Fibroblast of lung (primary cell): ENCODE data around the gene LYZL6. TPM values are rescaled to one million over a fixed set of nuclear protein-coding genes. Genes with fewer than 3 reads are reported as not detected.

ENCODE experiments used
- DNase-seq, 2 donors: peaks; one replicate each; pipeline versions ENCODE4 v3.0.0 to v3.0.0-alpha.2; 2010; ENCODE audit warnings: low read depth in 2 of 2
- H2AFZ ChIP-seq: 2 replicates; pipeline ENCODE4 v1.5.1; 2012; ENCODE audit warnings: low read length, control low read depth, inconsistent platforms
- H3K27ac ChIP-seq: 2 replicates; pipeline ENCODE4 v1.5.1; 2011; ENCODE audit warnings: low read length, control low read depth; ENCODE audit not compliant: insufficient read depth
- H3K27me3 ChIP-seq: 2 replicates; pipeline ENCODE4 v1.5.1; 2011; ENCODE audit warnings: mild to moderate bottlenecking, low read length; ENCODE audit not compliant: control insufficient read depth, insufficient read depth
- H3K36me3 ChIP-seq: 2 replicates; pipeline ENCODE4 v1.5.1; 2011; ENCODE audit warnings: low read length; ENCODE audit not compliant: control insufficient read depth, insufficient read depth
- H3K4me1 ChIP-seq: 2 replicates; pipeline ENCODE4 v1.5.1; 2011; ENCODE audit warnings: low read length; ENCODE audit not compliant: control insufficient read depth, insufficient read depth; ENCODE audit errors: extremely low read depth
- H3K4me2 ChIP-seq: 2 replicates; pipeline ENCODE4 v1.5.1; 2011; ENCODE audit warnings: low read length, control low read depth; ENCODE audit not compliant: insufficient read depth; ENCODE audit errors: extremely low read depth
- H3K4me3 ChIP-seq, 4 experiments: fragments of 200-600 bp in 1 of 4; sonication (generic) in 1 of 4; replicated peaks in 1 of 4; 2 replicates each; pipeline ENCODE4 v1.5.1; 2011 to 2016; ENCODE audit warnings: low read length in 4 of 4, low read depth in 3 of 4, mild to moderate bottlenecking in 3 of 4, control low read depth in 2 of 4, inconsistent platforms in 1 of 4, mixed read lengths in 1 of 4; ENCODE audit not compliant: insufficient read depth in 1 of 4; ENCODE audit errors: control extremely low read depth in 1 of 4
- H3K79me2 ChIP-seq: 2 replicates; pipeline ENCODE4 v1.5.1; 2012; ENCODE audit warnings: mild to moderate bottlenecking, low read length, inconsistent platforms; ENCODE audit not compliant: control insufficient read depth, insufficient read depth
- H3K9ac ChIP-seq: 2 replicates; pipeline ENCODE4 v1.5.1; 2011; ENCODE audit warnings: mild to moderate bottlenecking, low read length, control low read depth; ENCODE audit not compliant: insufficient read depth
- H3K9me3 ChIP-seq: 2 replicates; pipeline ENCODE4 v1.5.1; 2012; ENCODE audit warnings: low read depth, low read length; ENCODE audit not compliant: control insufficient read depth, insufficient read depth
- H4K20me1 ChIP-seq: 2 replicates; pipeline ENCODE4 v1.5.1; 2011; ENCODE audit warnings: low read length; ENCODE audit not compliant: control insufficient read depth, insufficient read depth; ENCODE audit errors: extremely low read depth
- CTCF ChIP-seq, 2 donors: IDR thresholded peaks in 1 of 2; conservative IDR thresholded peaks in 1 of 2; 1 replicate in 1 of 2; 2 replicates in 1 of 2; pipeline ENCODE4 v1.5.1; 2011 to 2012; ENCODE audit warnings: low read length in 2 of 2, control low read depth in 1 of 2, inconsistent platforms in 1 of 2, low read depth in 1 of 2, mild to moderate bottlenecking in 1 of 2
- EZH2 ChIP-seq: IDR thresholded peaks from 2 replicates; pipeline ENCODE4 v1.5.1; 2012; ENCODE audit warnings: low read length, control low read depth, mild to moderate bottlenecking; ENCODE audit errors: missing control alignments
- polyA plus RNA-seq, 2 donors: library from polyadenylated mRNA; depleted of rRNA in 1 of 2; stranded (reverse) in 1 of 2; unstranded in 1 of 2; fragments of >200 nt; gene quantifications; 2 replicates each; pipeline ENCODE4 v1.2.1, GENCODE V29; 2011 to 2012; ENCODE audit warnings: missing spikeins in 1 of 2
- total RNA-seq: library from RNA; depleted of rRNA; stranded (reverse); fragments of >200 nt; gene quantifications from 2 replicates; pipeline ENCODE4 v1.2.1, GENCODE V29; 2014

LYZL6 gene
- total and polyA plus RNA-seq, 2 donors (not counting 1 experiment from before 2014, with no cell fraction given): not detected

GRCh38 chr17:35917519-35918213 is 25.8 kb downstream of the LYZL6 start:
- H3K27ac ChIP-seq: no peak overlapping the region
- H3K27me3 ChIP-seq: no peaks in the 10 kb centered on the region
- TF ChIP-seq CTCF (conservative IDR thresholded peaks at IDR 0.05 in 1 of 2, IDR thresholded peaks at IDR 0.05 in 1 of 2; ENCODE audit: low read depth in 1 of 2, low read length in 2 of 2): no peak
- TF ChIP-seq EZH2: no peak
- H3K9ac ChIP-seq: no peak overlapping the region
- DNase-seq: no peak
- no peak overlapping the region for H3K4me2 ChIP-seq
- no peak overlapping the region for H2AFZ ChIP-seq
- H4K20me1 ChIP-seq: no peaks in the 10 kb centered on the region
- H3K4me1 ChIP-seq: no peaks in the 10 kb centered on the region
- no peak overlapping the region for H3K4me3 ChIP-seq
- H3K36me3 ChIP-seq: no peaks in the 10 kb centered on the region
- no peaks in the 10 kb centered on the region for H3K79me2 ChIP-seq
- H3K9me3 ChIP-seq: no peaks in the 10 kb centered on the region

- no peaks in the 10 kb centered on the region for H3K9me3 ChIP-seq
- H3K4me3 ChIP-seq: no peak overlapping the region
- no peak overlapping the region for H3K9ac ChIP-seq
- H2AFZ ChIP-seq: no peak overlapping the region
- DNase-seq: no peak
- H3K27me3 ChIP-seq: no peaks in the 10 kb centered on the region
- TF ChIP-seq CTCF (conservative IDR thresholded peaks at IDR 0.05 in 1 of 2, IDR thresholded peaks at IDR 0.05 in 1 of 2; ENCODE audit: low read depth in 1 of 2, low read length in 2 of 2) (no peak), EZH2 (no peak)
- H4K20me1 ChIP-seq: no peaks in the 10 kb centered on the region
- no peaks in the 10 kb centered on the region for H3K4me1 ChIP-seq
- no peak overlapping the region for H3K27ac ChIP-seq
- H3K36me3 ChIP-seq: no peaks in the 10 kb centered on the region
- no peak overlapping the region for H3K4me2 ChIP-seq
- H3K79me2 ChIP-seq: no peaks in the 10 kb centered on the region
Observed at GRCh38 chr17:35915153-35915964, 28.2 kb downstream of the LYZL6 start.

GRCh38 chr17:35914354-35914753 is 29.2 kb downstream of the LYZL6 start:
- Histone ChIP-seq H3K4me1 (no peaks in the 10 kb centered on the region), H3K4me3 (no peak overlapping the region), H3K36me3 (no peaks in the 10 kb centered on the region), H3K27me3 (no peaks in the 10 kb centered on the region), H3K79me2 (no peaks in the 10 kb centered on the region), H3K9me3 (no peaks in the 10 kb centered on the region), H3K9ac (no peak overlapping the region), H3K27ac (no peak overlapping the region), H4K20me1 (no peaks in the 10 kb centered on the region), H3K4me2 (no peak overlapping the region), H2AFZ (no peak overlapping the region)
- DNase-seq: no peak
- TF ChIP-seq EZH2 (no peak), CTCF (conservative IDR thresholded peaks at IDR 0.05 in 1 of 2, IDR thresholded peaks at IDR 0.05 in 1 of 2; ENCODE audit: low read depth in 1 of 2, low read length in 2 of 2) (no peak)
